Parathyroid adenoma (tissue), 2 donors: ENCODE results near the gene KIF11.

ENCODE experiments used
- H2AFZ ChIP-seq: fragments of 300-600 bp; sonication (generic); one replicate; pipeline ENCODE4 v1.7.0; 2017; ENCODE audit warnings: antibody characterized with exemption, mild to moderate bottlenecking
- H3K27ac ChIP-seq: fragments of 300-600 bp; sonication (generic); one replicate; pipeline ENCODE4 v1.7.0; 2017
- H3K27me3 ChIP-seq: fragments of 300-600 bp; sonication (generic); one replicate; pipeline ENCODE4 v1.7.0; 2017; ENCODE audit warnings: low read length; ENCODE audit not compliant: control insufficient read depth, insufficient read depth
- H3K36me3 ChIP-seq: fragments of 300-600 bp; sonication (generic); one replicate; pipeline ENCODE4 v1.7.0; 2017; ENCODE audit warnings: low read length; ENCODE audit not compliant: control insufficient read depth, insufficient read depth
- H3K4me1 ChIP-seq: fragments of 300-600 bp; sonication (generic); one replicate; pipeline ENCODE4 v1.7.0; 2017; ENCODE audit warnings: control low read depth
- H3K4me2 ChIP-seq: fragments of 300-600 bp; sonication (generic); one replicate; pipeline ENCODE4 v1.7.0; 2017; ENCODE audit warnings: low read length
- H3K4me3 ChIP-seq: fragments of 300-600 bp; sonication (generic); one replicate; pipeline ENCODE4 v1.7.0; 2017; ENCODE audit warnings: low read depth, low read length
- H3K79me2 ChIP-seq: fragments of 300-600 bp; sonication (generic); one replicate; pipeline ENCODE4 v1.7.0; 2017; ENCODE audit warnings: control low read depth
- H3K9ac ChIP-seq: fragments of 300-600 bp; sonication (generic); one replicate; pipeline ENCODE4 v1.7.0; 2017; ENCODE audit warnings: mild to moderate bottlenecking
- H3K9me3 ChIP-seq: fragments of 300-600 bp; sonication (generic); one replicate; pipeline ENCODE4 v1.7.0; 2017; ENCODE audit warnings: low read length; ENCODE audit not compliant: control insufficient read depth
- TF ChIP-seq, protein P1 (sequence below): fragments of 300-600 bp; sonication (generic); IDR thresholded peaks from one replicate; pipeline ENCODE4 v1.7.0; 2017; ENCODE audit warnings: antibody characterized with exemption, mild to moderate bottlenecking
- donor health status: primary hyperparathyroidism.

KIF11 gene

DNA sequence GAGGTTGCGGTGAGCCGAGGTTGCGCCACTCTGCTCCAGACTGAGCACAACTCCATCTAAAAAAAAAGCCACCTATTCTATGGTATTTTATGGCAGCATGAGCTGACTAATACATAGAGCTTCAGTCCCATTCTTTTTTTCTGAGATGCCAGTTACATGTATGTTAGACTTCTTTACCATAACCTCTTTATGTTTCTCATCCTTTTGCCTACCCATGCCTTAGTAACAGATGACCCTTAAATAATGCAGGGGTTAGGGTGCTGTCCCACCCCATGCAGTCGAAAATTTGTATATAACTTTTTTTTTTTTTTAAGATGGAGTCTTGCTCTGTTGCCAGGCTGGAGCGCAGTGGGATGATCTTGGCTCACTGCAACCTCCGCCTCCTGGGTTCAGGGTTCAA lies 74.1 kb downstream of the KIF11 start:
- no peak overlapping the region for H3K4me2 ChIP-seq
- no peaks in the 10 kb centered on the region for H3K79me2 ChIP-seq
- H3K27ac ChIP-seq, result no peak overlapping the region
- no peaks in the 10 kb centered on the region for H3K27me3 ChIP-seq
- no peak overlapping the region for H2AFZ ChIP-seq
- no peaks in the 10 kb centered on the region for H3K36me3 ChIP-seq
- TF ChIP-seq, protein P1, sequence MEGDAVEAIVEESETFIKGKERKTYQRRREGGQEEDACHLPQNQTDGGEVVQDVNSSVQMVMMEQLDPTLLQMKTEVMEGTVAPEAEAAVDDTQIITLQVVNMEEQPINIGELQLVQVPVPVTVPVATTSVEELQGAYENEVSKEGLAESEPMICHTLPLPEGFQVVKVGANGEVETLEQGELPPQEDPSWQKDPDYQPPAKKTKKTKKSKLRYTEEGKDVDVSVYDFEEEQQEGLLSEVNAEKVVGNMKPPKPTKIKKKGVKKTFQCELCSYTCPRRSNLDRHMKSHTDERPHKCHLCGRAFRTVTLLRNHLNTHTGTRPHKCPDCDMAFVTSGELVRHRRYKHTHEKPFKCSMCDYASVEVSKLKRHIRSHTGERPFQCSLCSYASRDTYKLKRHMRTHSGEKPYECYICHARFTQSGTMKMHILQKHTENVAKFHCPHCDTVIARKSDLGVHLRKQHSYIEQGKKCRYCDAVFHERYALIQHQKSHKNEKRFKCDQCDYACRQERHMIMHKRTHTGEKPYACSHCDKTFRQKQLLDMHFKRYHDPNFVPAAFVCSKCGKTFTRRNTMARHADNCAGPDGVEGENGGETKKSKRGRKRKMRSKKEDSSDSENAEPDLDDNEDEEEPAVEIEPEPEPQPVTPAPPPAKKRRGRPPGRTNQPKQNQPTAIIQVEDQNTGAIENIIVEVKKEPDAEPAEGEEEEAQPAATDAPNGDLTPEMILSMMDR, result no peak
- H3K9ac ChIP-seq, result no peak overlapping the region
- H3K4me1 ChIP-seq, result no peaks in the 10 kb centered on the region
- no peaks in the 10 kb centered on the region for H3K9me3 ChIP-seq
- no peak overlapping the region for H3K4me3 ChIP-seq

GRCh38 chr10:92677708-92678107 lies 84.8 kb downstream of the KIF11 start:
- H3K9ac ChIP-seq, result no peak overlapping the region
- TF ChIP-seq, protein P1, result no peak
- H2AFZ ChIP-seq, result no peak overlapping the region
- no peak overlapping the region for H3K27ac ChIP-seq
- H3K79me2 ChIP-seq, result no peaks in the 10 kb centered on the region
- no peaks in the 10 kb centered on the region for H3K27me3 ChIP-seq
- H3K4me1 ChIP-seq, result no peaks in the 10 kb centered on the region
- H3K36me3 ChIP-seq, result no peaks in the 10 kb centered on the region
- no peak overlapping the region for H3K4me2 ChIP-seq
- H3K4me3 ChIP-seq, result no peak overlapping the region
- no peaks in the 10 kb centered on the region for H3K9me3 ChIP-seq

GRCh38 chr10:92678206-92678605 lies 85.3 kb downstream of the KIF11 start:
- no peak overlapping the region for H3K4me2 ChIP-seq
- TF ChIP-seq, protein P1, result no peak
- no peaks in the 10 kb centered on the region for H3K4me1 ChIP-seq
- no peak overlapping the region for H3K27ac ChIP-seq
- H2AFZ ChIP-seq, result no peak overlapping the region
- no peaks in the 10 kb centered on the region for H3K36me3 ChIP-seq
- H3K9ac ChIP-seq, result no peak overlapping the region
- H3K9me3 ChIP-seq, result no peaks in the 10 kb centered on the region
- H3K27me3 ChIP-seq, result no peaks in the 10 kb centered on the region
- H3K4me3 ChIP-seq, result no peak overlapping the region
- H3K79me2 ChIP-seq, result no peaks in the 10 kb centered on the region

- no peak overlapping the region for H3K9ac ChIP-seq
- TF ChIP-seq, protein P1, result no peak
- no peak overlapping the region for H3K4me2 ChIP-seq
Measured at GRCh38 chr10:92681306-92681834, 88.4 kb downstream of the KIF11 start.

DNA sequence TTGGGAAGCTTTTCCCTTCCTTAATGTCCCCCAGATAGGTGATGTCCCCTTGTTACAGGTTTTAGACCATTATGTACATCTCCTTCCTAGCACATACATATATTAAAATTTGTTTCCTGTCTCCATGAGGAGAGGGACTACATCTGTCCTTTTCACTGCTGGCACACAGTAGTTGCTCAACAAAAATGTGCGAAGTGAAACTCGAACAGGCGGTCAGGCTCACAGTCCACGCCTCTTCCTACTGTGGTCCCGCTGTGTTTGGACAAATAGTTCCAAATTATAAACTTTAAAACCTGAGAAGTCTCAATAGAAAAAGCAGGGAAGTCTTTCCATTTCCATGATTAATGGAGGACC lies 95.6 kb downstream of the KIF11 start:
- Histone ChIP-seq H3K27ac (no peak overlapping the region), H3K4me2 (no peak overlapping the region), H3K79me2 (no peaks in the 10 kb centered on the region), H3K4me1 (no peaks in the 10 kb centered on the region), H2AFZ (peak overlapping the region; percentile 76), H3K36me3 (no peaks in the 10 kb centered on the region), H3K4me3 (peak overlapping the region; percentile 59), H3K9ac (no peak overlapping the region), H3K9me3 (no peaks in the 10 kb centered on the region), H3K27me3 (peaks cover 6% of the 10 kb centered on the region)
- TF ChIP-seq, protein P1, result no peak

More at GRCh38 chr10:92681306-92681834, 88.4 kb downstream of the KIF11 start:
- Histone ChIP-seq H3K36me3 (no peaks in the 10 kb centered on the region), H2AFZ (no peak overlapping the region), H3K4me3 (no peak overlapping the region), H3K9me3 (no peaks in the 10 kb centered on the region), H3K4me1 (no peaks in the 10 kb centered on the region), H3K27me3 (no peaks in the 10 kb centered on the region), H3K79me2 (no peaks in the 10 kb centered on the region), H3K27ac (no peak overlapping the region)
